Measurements from ENCODE around the gene TIMELESS. TPM values are rescaled to one million over a fixed set of nuclear protein-coding genes. Genes with fewer than 3 reads are reported as not detected.

TIMELESS gene
- total and polyA plus RNA-seq, 2 experiments from 2014 or later = 28.7 to 54.8 TPM

GRCh38 chr12:56417739-56418138, 31.5 kb downstream of the TIMELESS start:
- Histone ChIP-seq H4K20me1 (replicated peaks; ENCODE audit: insufficient read depth) (no peaks in the 10 kb centered on the region), H3K4me1 (ENCODE audit: insufficient read depth) (no peaks in the 10 kb centered on the region), H3K79me2 (replicated peaks; ENCODE audit: insufficient read depth) (no peaks in the 10 kb centered on the region), H3K27me3 (ENCODE audit: insufficient read depth) (no peaks in the 10 kb centered on the region), H3K36me3 (ENCODE audit: insufficient read depth) (peaks cover 27% of the 10 kb centered on the region), H3K4me3 (no peak overlapping the region), H3K4me2 (no peak overlapping the region), H3K9me2 (ENCODE audit: insufficient read depth) (no peaks in the 10 kb centered on the region), H3F3A (replicated peaks; ENCODE audit: low read depth) (0 out of 2 replicates have a peak, but pooled peaks cover 2% of the 10 kb centered on the region), H3K27ac (ENCODE audit: low read depth) (no peak overlapping the region), H2AFZ (no peak overlapping the region)
- no peak for DNase-seq (ENCODE audit: low spot score)
- no peak for ATAC-seq
- H3K27ac Mint-ChIP-seq = no peak overlapping the region
- no peak overlapping the region for H3K4me3 Mint-ChIP-seq
- TF ChIP-seq ZNF462 (CRISPR knock-in tag; IDR thresholded peaks at IDR 0.05) (no peak), CTCF (conservative IDR thresholded peaks at IDR 0.05; ENCODE audit: low read depth in 2 of 2) (no peak), EZH2 (IDR thresholded peaks at IDR 0.05; ENCODE audit: low read depth, unreplicated experiment) (no peak), POLR2AphosphoS5 (IDR thresholded peaks at IDR 0.05; ENCODE audit: low read depth) (no peak), NANOG (IDR thresholded peaks at IDR 0.05; ENCODE audit: borderline replicate concordance) (no peak), EZH2phosphoT487 (IDR thresholded peaks at IDR 0.05; ENCODE audit: unreplicated experiment) (no peak), JUNB (IDR thresholded peaks at IDR 0.05; ENCODE audit: unreplicated experiment) (no peak), CREB1 (CRISPR knock-in tag; IDR thresholded peaks at IDR 0.05; ENCODE audit: low read depth) (no peak), ZNF331 (CRISPR knock-in tag; IDR thresholded peaks at IDR 0.05; ENCODE audit: low read depth) (no peak), ETS1 (IDR thresholded peaks at IDR 0.05) (no peak)
- peaks cover 4% of the 10 kb centered on the region for H3K27me3 Mint-ChIP-seq (ENCODE audit: insufficient read depth, low read depth, poor library complexity)
- no peaks in the 10 kb centered on the region for H3K4me1 Mint-ChIP-seq
- peaks cover 66% of the 10 kb centered on the region for H3K36me3 Mint-ChIP-seq (ENCODE audit: low read depth)
- H3K9me3 Mint-ChIP-seq = no peaks in the 10 kb centered on the region; the same call in 2 of the 3 replicates

Measured in GM23338 (cell line).